HCT116 (cell line): Measurements from ENCODE around the gene ETNK1. TPM values are rescaled to one million over a fixed set of nuclear protein-coding genes. Genes with fewer than 3 reads are reported as not detected.

Source experiments
- ATAC-seq: fragments of 200-7000 bp; cut with Tn5 transposase; 2 replicates; pipeline ENCODE4 v1.9.1; 2020; ENCODE audit warnings: mild to moderate bottlenecking, moderate library complexity
- BruUV-seq: library from RNA; stranded (reverse); fragments of 400-500 nt; replicated peaks from 2 replicates; lab custom pipeline; 2021; lab: Mats Ljungman, UMichigan
- CTCF ChIA-PET: fragments of 300-600 bp; sonication (Branson Sonifier 250); formaldehyde crosslinking; loops from one replicate; lab custom pipeline; 2021; ENCODE audit warnings: antibody characterized with exemption; lab: Charles Lee
- POLR2A ChIA-PET: fragments of 300-600, 350-600 bp; sonication (Branson Sonifier 250); formaldehyde crosslinking; loops from one replicate; lab custom pipeline; 2021; ENCODE audit warnings: antibody characterized with exemption; lab: Charles Lee
- RAD21 ChIA-PET, 2 experiments: fragments of 300-600 bp; sonication (Branson Sonifier 250); formaldehyde crosslinking; loops; one replicate each; lab custom pipeline; 2023; ENCODE audit warnings: low total read pairs in 2 of 2; ENCODE audit not compliant: uncharacterized antibody in 2 of 2, unreplicated experiment in 2 of 2, low non-redundant PET in 1 of 2; lab: Charles Lee
- DNase-seq: peaks from one replicate; pipeline ENCODE4 v3.0.0-alpha.2; 2010; ENCODE audit warnings: low read depth, low spot score
- H2AFZ ChIP-seq: fragments of 200-600 bp; shearing (Covaris generic), sonication (generic); 2 replicates; pipeline ENCODE4 v1.6.1; 2017; ENCODE audit warnings: low read depth, mixed run types, mixed read lengths, antibody characterized with exemption, low read length; ENCODE audit not compliant: poor library complexity, severe bottlenecking
- H3K27ac ChIP-seq: 2 replicates; pipeline ENCODE4 v1.5.1; 2012; ENCODE audit warnings: low read depth, low read length
- H3K27me3 ChIP-seq: fragments of 200-600 bp; sonication (generic); 2 replicates; pipeline ENCODE4 v1.6.1; 2016; ENCODE audit warnings: mixed run types, low read length, mixed read lengths; ENCODE audit not compliant: insufficient read depth
- H3K36me3 ChIP-seq, 2 experiments: fragments of 200-500 bp in 1 of 2; fragments of 200-600 bp in 1 of 2; sonication (Bioruptor generic) in 1 of 2; sonication (generic) in 1 of 2; 2 replicates each; pipeline versions ENCODE4 v1.5.1 to v1.6.1; 2014 to 2016; ENCODE audit warnings: low read length in 2 of 2, inconsistent platforms in 1 of 2, mixed read lengths in 1 of 2, mixed run types in 1 of 2; ENCODE audit not compliant: insufficient read depth in 2 of 2, control insufficient read depth in 1 of 2
- H3K4me1 ChIP-seq, 2 experiments: fragments of 200-600 bp in 1 of 2; sonication (generic) in 1 of 2; 2 replicates each; pipeline versions ENCODE4 v1.5.1 to v1.6.1; 2012 to 2017; ENCODE audit warnings: low read length in 2 of 2, inconsistent platforms in 1 of 2, mild to moderate bottlenecking in 1 of 2, mixed read lengths in 1 of 2, mixed run types in 1 of 2, moderate library complexity in 1 of 2; ENCODE audit not compliant: insufficient read depth in 2 of 2, control insufficient read depth in 1 of 2
- H3K4me2 ChIP-seq: fragments of 200-600 bp; sonication (generic); 2 replicates; pipeline ENCODE4 v1.6.1; 2017; ENCODE audit warnings: mixed run types, low read length, mixed read lengths
- H3K4me3 ChIP-seq, 2 experiments: fragments of 200-600 bp in 1 of 2; sonication (generic) in 1 of 2; replicated peaks in 1 of 2; 2 replicates each; pipeline ENCODE4 v1.5.1; 2011 to 2016; ENCODE audit warnings: low read length in 2 of 2, control low read depth in 1 of 2, low read depth in 1 of 2, mild to moderate bottlenecking in 1 of 2, mixed read lengths in 1 of 2, mixed run types in 1 of 2
- H3K79me2 ChIP-seq: fragments of 200-600 bp; sonication (generic); 2 replicates; pipeline ENCODE4 v1.6.1; 2017; ENCODE audit warnings: mild to moderate bottlenecking, mixed run types, low read length, moderate library complexity, mixed read lengths; ENCODE audit not compliant: insufficient read depth
- H3K9ac ChIP-seq: fragments of 200-600 bp; sonication (generic); 2 replicates; pipeline ENCODE4 v1.6.1; 2016; ENCODE audit warnings: low read length, mixed read lengths
- H3K9me2 ChIP-seq: fragments of 200-600 bp; sonication (generic), shearing (Covaris generic); 2 replicates; pipeline ENCODE4 v1.6.1; 2017; ENCODE audit warnings: mixed run types, mild to moderate bottlenecking, moderate library complexity; ENCODE audit not compliant: insufficient read depth
- H3K9me3 ChIP-seq, 2 experiments: fragments of 200-500 bp in 1 of 2; fragments of 200-600 bp in 1 of 2; sonication (Bioruptor generic) in 1 of 2; sonication (generic) in 1 of 2; 2 replicates each; pipeline ENCODE4 v1.6.1; 2014 to 2017; ENCODE audit warnings: low read length in 2 of 2, mixed read lengths in 2 of 2, inconsistent platforms in 1 of 2, low read depth in 1 of 2, mild to moderate bottlenecking in 1 of 2, mixed run types in 1 of 2, moderate library complexity in 1 of 2; ENCODE audit not compliant: control insufficient read depth in 1 of 2, insufficient read depth in 1 of 2
- H4K20me1 ChIP-seq: fragments of 200-600 bp; sonication (generic), shearing (Covaris generic); 2 replicates; pipeline ENCODE4 v1.6.1; 2017; ENCODE audit warnings: mixed run types, mild to moderate bottlenecking, moderate library complexity; ENCODE audit not compliant: insufficient read depth
- ATF3 ChIP-seq: IDR thresholded peaks from 2 replicates; pipeline ENCODE4 v1.6.1; 2012
- CEBPB ChIP-seq: IDR thresholded peaks from 2 replicates; pipeline ENCODE4 v1.6.1; 2012; ENCODE audit warnings: low read depth
- CTCF ChIP-seq, 3 experiments: fragments of 200-600 bp in 1 of 3; sonication (generic) in 1 of 3; IDR thresholded peaks in 2 of 3; conservative IDR thresholded peaks in 1 of 3; 2 replicates each; pipeline ENCODE4 v1.5.1; 2012 to 2017; ENCODE audit warnings: low read depth in 2 of 3, low read length in 2 of 3, antibody characterized with exemption in 1 of 3, borderline replicate concordance in 1 of 3, control low read depth in 1 of 3, mild to moderate bottlenecking in 1 of 3, mixed read lengths in 1 of 3, mixed run types in 1 of 3, moderate library complexity in 1 of 3; ENCODE audit not compliant: insufficient read depth in 1 of 3
- EGR1 ChIP-seq: IDR thresholded peaks from 2 replicates; pipeline ENCODE4 v1.6.1; 2012; ENCODE audit warnings: low read depth
- ELF1 ChIP-seq: IDR thresholded peaks from 2 replicates; pipeline ENCODE4 v1.6.1; 2012; ENCODE audit warnings: low read depth, borderline replicate concordance
- FOSL1 ChIP-seq: IDR thresholded peaks from 2 replicates; pipeline ENCODE4 v1.6.1; 2012; ENCODE audit warnings: low read depth
- POLR2A ChIP-seq: IDR thresholded peaks from 2 replicates; pipeline ENCODE4 v1.7.0; 2011; ENCODE audit warnings: borderline replicate concordance; ENCODE audit not compliant: insufficient read depth, insufficient read length; ENCODE audit errors: extremely low read depth
- POLR2AphosphoS5 ChIP-seq: IDR thresholded peaks from 2 replicates; pipeline ENCODE4 v1.6.1; 2011; ENCODE audit warnings: mild to moderate bottlenecking, low read depth, low read length, moderate library complexity
- RAD21 ChIP-seq: IDR thresholded peaks from 2 replicates; pipeline ENCODE4 v1.6.1; 2012; ENCODE audit warnings: low read depth, mild to moderate bottlenecking
- SIN3A ChIP-seq: IDR thresholded peaks from 2 replicates; pipeline ENCODE4 v1.6.1; 2012; ENCODE audit warnings: low read depth
- SP1 ChIP-seq: IDR thresholded peaks from 2 replicates; pipeline ENCODE4 v1.6.1; 2012; ENCODE audit warnings: low read depth
- SRF ChIP-seq: IDR thresholded peaks from 2 replicates; pipeline ENCODE4 v1.6.1; 2012; ENCODE audit warnings: low read depth
- ZBTB33 ChIP-seq: IDR thresholded peaks from 2 replicates; pipeline ENCODE4 v1.6.1; 2011; ENCODE audit warnings: mild to moderate bottlenecking, low read length, moderate library complexity; ENCODE audit not compliant: insufficient replicate concordance; ENCODE audit errors: extremely low read depth
- intact Hi-C: fragments of 100-400 bp; cut with micrococcal nuclease; formaldehyde crosslinking; loops from 2 replicates; pipeline ENCODE4 v1.10.0; 2022
- total RNA-seq: library from RNA; stranded (reverse); gene quantifications from one replicate; pipeline ENCODE4 v1.2.1, GENCODE V29; 2021; ENCODE audit not compliant: unreplicated experiment

Gene ETNK1
- total RNA-seq, 1 experiment from 2014 or later: 83.6 TPM

- H4K20me1 ChIP-seq: no peaks in the 10 kb centered on the region
- no peaks in the 10 kb centered on the region for H3K4me1 ChIP-seq
- no peaks in the 10 kb centered on the region for H3K36me3 ChIP-seq
- TF ChIP-seq RAD21 (no peak), ATF3 (no peak), CTCF (IDR thresholded peaks at IDR 0.05 in 2 of 3, conservative IDR thresholded peaks at IDR 0.05 in 1 of 3; ENCODE audit: borderline replicate concordance in 1 of 3, insufficient read depth in 1 of 3, low read depth in 2 of 3, low read length in 2 of 3) (no peak), FOSL1 (no peak), POLR2A (no peak), ELF1 (no peak), CEBPB (no peak), EGR1 (no peak), SIN3A (no peak), SRF (no peak), ZBTB33 (no peak), POLR2AphosphoS5 (no peak), SP1 (no peak)
- ATAC-seq: no peak
- H3K9me2 ChIP-seq: no peaks in the 10 kb centered on the region
- no peak overlapping the region for H3K4me3 ChIP-seq
- ChIA-PET CTCF (no interaction called here), RAD21 (no interaction called here), POLR2A (no interaction called here)
- H3K9ac ChIP-seq: no peak overlapping the region
- no peak overlapping the region for H2AFZ ChIP-seq
- intact Hi-C loops: no loop called here
- no peaks in the 10 kb centered on the region for H3K27me3 ChIP-seq
- H3K27ac ChIP-seq: no peak overlapping the region
- H3K4me2 ChIP-seq: no peak overlapping the region
- no peaks in the 10 kb centered on the region for H3K9me3 ChIP-seq
- no peak for DNase-seq
- H3K79me2 ChIP-seq: no peaks in the 10 kb centered on the region
- no TSS peak for BruUV-seq
Observed at GRCh38 chr12:22712083-22712482, 87.1 kb downstream of the ETNK1 start.
